GM23248 (cell line): ENCODE data around the gene SHH. TPM values are rescaled to one million over a fixed set of nuclear protein-coding genes. Genes with fewer than 3 reads are reported as not detected.

Source experiments
- DNase-seq: peaks from one replicate; pipeline ENCODE4 v3.0.0-alpha.2; 2015
- H2AFZ ChIP-seq: fragments of 200-600 bp; sonication (generic); 2 replicates; pipeline ENCODE4 v1.6.1; 2016; ENCODE audit warnings: antibody characterized with exemption
- H3F3A ChIP-seq: fragments of 200-600 bp; sonication (generic); 2 replicates; pipeline ENCODE4 v1.6.1; 2016; ENCODE audit warnings: mild to moderate bottlenecking, antibody characterized with exemption, mixed run types; ENCODE audit not compliant: insufficient read depth
- H3K27ac ChIP-seq: fragments of 200-600 bp; sonication (generic); 2 replicates; pipeline ENCODE4 v1.5.1; 2016; ENCODE audit warnings: mild to moderate bottlenecking
- H3K27me3 ChIP-seq: fragments of 200-600 bp; sonication (generic); replicated peaks from 2 replicates; pipeline ENCODE4 v1.6.1; 2016; ENCODE audit warnings: mild to moderate bottlenecking; ENCODE audit not compliant: insufficient read depth
- H3K36me3 ChIP-seq: fragments of 200-600 bp; sonication (generic); 2 replicates; pipeline ENCODE4 v1.6.1; 2016; ENCODE audit warnings: low read depth, mild to moderate bottlenecking
- H3K4me1 ChIP-seq: fragments of 200-600 bp; sonication (generic); 2 replicates; pipeline ENCODE4 v1.6.1; 2016; ENCODE audit warnings: mild to moderate bottlenecking; ENCODE audit not compliant: insufficient read depth
- H3K4me2 ChIP-seq: fragments of 200-600 bp; sonication (generic); one replicate; pipeline ENCODE4 v1.6.1; 2016; ENCODE audit warnings: mild to moderate bottlenecking; ENCODE audit not compliant: unreplicated experiment
- H3K4me3 ChIP-seq: fragments of 200-600 bp; sonication (generic); 2 replicates; pipeline ENCODE4 v1.5.1; 2016; ENCODE audit warnings: mild to moderate bottlenecking
- H3K79me2 ChIP-seq: fragments of 200-600 bp; sonication (generic); 2 replicates; pipeline ENCODE4 v1.6.1; 2016; ENCODE audit warnings: mild to moderate bottlenecking; ENCODE audit not compliant: insufficient read depth
- H3K9ac ChIP-seq: fragments of 200-600 bp; sonication (generic); 2 replicates; pipeline ENCODE4 v1.6.1; 2016; ENCODE audit warnings: mild to moderate bottlenecking
- H3K9me2 ChIP-seq: fragments of 200-600 bp; sonication (generic); 2 replicates; pipeline ENCODE4 v1.6.1; 2016; ENCODE audit warnings: mixed run types, mild to moderate bottlenecking, moderate library complexity; ENCODE audit not compliant: insufficient read depth
- H3K9me3 ChIP-seq: fragments of 200-600 bp; sonication (generic); one replicate; pipeline ENCODE4 v1.6.1; 2017; ENCODE audit warnings: low read depth
- H4K20me1 ChIP-seq: fragments of 200-600 bp; sonication (generic); 2 replicates; pipeline ENCODE4 v1.6.0; 2016; ENCODE audit not compliant: insufficient read depth
- EZH2 ChIP-seq: fragments of 200-600 bp; sonication (generic); IDR thresholded peaks from 2 replicates; pipeline ENCODE4 v1.6.1; 2018; ENCODE audit warnings: antibody characterized with exemption, mild to moderate bottlenecking; ENCODE audit not compliant: insufficient read depth, poor library complexity, severe bottlenecking
- EZH2phosphoT487 ChIP-seq: fragments of 200-600 bp; sonication (generic); IDR thresholded peaks from 2 replicates; pipeline ENCODE4 v1.6.1; 2018; ENCODE audit warnings: antibody characterized with exemption, moderate library complexity, mild to moderate bottlenecking, low read depth; ENCODE audit not compliant: insufficient read depth
- WGBS, 2 experiments: methylation state at CpG; one replicate each; pipeline ENCODE4 v1.1.6; 2015 to 2017; ENCODE audit warnings: low lambda C conversion rate in 2 of 2, low coverage in 1 of 2; ENCODE audit errors: missing lambda C conversion rate in 2 of 2; 5-methylcytosine and 5-hydroxymethylcytosine counted together
- in situ Hi-C: fragments of 300-500 bp; cut with MboI; formaldehyde crosslinking; loops from 2 replicates; pipeline ENCODE4 v1.15.0; 2020
- polyA plus RNA-seq: library from polyadenylated mRNA; unstranded; fragments of >200 nt; fragmentation: Nextera tagmentation; extraction: Ambion mirVana; gene quantifications from 2 replicates; pipeline ENCODE4 v1.2.1, GENCODE V29; 2016
- total RNA-seq: library from RNA; depleted of rRNA; stranded (reverse); fragments of >200 nt; shearing (Covaris generic); gene quantifications from 2 replicates; pipeline ENCODE4 v1.2.3, GENCODE V29; 2014; rRNA removed

Gene SHH
- not detected in 2 replicates for total RNA-seq
- not detected in 2 replicates for polyA plus RNA-seq

DNA sequence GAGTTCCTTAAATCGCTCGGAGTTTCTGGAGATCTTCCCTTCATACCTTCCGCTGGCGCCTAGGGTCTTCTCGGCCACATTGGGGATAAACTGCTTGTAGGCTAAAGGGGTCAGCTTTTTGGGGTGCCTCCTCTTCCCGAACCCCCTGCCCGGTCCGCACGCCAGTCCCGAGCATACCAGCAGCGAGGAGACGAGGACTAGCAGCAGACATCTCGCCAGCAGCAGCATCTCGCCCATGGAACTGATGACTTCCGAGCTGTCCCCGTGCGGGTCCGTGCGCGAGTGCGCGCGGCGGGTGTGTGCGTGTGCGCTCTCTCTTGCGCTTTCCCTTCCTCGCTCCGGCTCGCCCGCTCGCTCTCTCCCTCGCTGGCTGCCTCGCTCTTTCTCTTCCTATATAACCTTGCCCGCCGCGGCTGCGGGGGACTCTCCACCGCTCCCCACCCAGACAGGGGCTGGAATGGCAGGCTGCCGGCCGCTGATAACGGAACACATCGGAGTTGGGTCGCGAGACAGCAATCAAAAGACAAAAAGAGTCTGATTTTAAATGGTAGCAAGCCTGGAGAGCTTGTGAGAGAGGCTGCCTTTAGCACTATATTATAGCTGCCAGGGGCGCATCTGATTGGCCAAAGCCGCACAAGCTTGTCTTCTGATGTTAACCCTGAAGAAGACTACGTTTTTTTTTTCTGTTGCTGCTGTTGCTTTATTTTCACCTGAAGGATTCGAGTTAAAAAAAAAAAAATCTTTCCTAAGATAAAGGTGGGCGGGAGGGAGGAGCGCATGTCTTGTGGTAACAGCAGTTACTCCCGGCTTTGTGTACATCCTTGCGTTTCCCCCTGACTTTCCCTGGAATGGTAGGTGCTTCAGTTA is at the start of gene SHH:
TSS of gene SHH (minus strand) at position 569 of the 867 bp plus-strand sequence. CDS start at position 228, 341 bp downstream.
- Histone ChIP-seq H3K27me3 (peaks cover 69% of the 10 kb centered on the region), H3K4me2 (peak within 1 kb of the TSS; percentile 41), H3K79me2 (no peaks in the 10 kb centered on the region), H2AFZ (no peak within 1 kb of the TSS), H3K36me3 (no peaks in the 10 kb centered on the region), H3K27ac (no peak within 1 kb of the TSS), H3K9me2 (no peaks in the 10 kb centered on the region), H3K4me1 (0 out of 2 replicates have a peak, but pooled peaks cover 3% of the 10 kb centered on the region), H4K20me1 (no peaks in the 10 kb centered on the region), H3F3A (no peaks in the 10 kb centered on the region), H3K9ac (no peak within 1 kb of the TSS), H3K4me3 (peak within 1 kb of the TSS; percentile 65), H3K9me3 (no peaks in the 10 kb centered on the region)
- TF ChIP-seq EZH2 (peak; percentile 65), EZH2phosphoT487 (0 out of 2 replicates have a peak, but pooled peaks have one; percentile 27)
- peak; percentile 50 for DNase-seq
- 1 to 2% methylated on average over 46 to 53 of the region's 53 CpGs for WGBS, 2 experiments
- in situ Hi-C loops: no loop called here

DNA sequence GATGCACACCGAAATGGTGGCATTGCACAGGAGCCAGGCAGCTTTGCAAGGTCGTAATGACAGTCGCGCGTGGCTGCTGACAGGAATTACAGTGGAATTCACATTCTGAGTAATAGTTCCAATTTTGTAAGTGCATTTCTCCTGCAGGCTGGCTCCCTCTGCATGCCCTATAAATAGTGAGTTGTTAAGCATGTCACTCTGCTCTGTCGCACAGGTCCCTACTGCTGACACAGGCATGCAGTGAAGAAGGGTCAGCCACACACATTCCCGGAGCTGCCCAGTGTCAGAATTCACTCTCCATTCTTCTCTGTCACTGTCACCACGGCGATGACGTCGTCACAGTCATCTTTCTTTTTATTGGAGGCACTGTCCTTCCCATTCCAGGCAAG is 49.2 kb upstream of the SHH start:
- no peaks in the 10 kb centered on the region for H4K20me1 ChIP-seq

DNA sequence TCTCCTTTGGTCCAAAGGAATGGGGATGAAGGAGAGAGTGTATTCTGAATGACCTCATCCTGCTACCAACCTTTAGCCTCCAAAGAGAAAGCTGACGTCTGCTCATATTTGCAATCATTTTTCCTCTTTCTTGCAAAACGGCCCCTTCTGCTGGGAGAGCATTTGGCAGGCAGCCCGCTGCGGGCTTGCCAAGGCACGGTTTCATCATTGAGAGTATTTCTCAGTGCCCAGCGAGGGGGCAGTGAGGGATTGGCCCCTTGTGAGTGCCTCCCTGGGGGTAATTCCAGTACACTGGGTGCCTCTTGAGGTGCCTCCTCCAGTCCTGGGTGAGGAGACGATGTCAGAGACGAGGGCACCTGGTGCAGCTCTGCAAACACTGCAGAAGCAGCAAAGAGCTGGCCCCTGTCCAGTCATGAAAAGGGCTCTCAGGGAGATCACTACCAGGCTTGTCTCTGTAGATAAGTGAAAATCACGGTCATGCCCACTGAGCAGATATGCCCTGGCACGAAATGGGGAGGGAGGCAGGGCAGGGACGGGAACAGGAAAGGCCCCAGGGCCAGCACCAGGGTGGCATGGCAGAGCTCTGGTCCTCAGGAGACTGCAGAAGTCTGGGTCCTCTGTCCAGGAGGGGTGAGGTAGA is 48.7 kb upstream of the SHH start:
- TF ChIP-seq EZH2 (no peak), EZH2phosphoT487 (no peak)
- Histone ChIP-seq H3K9ac (no peak overlapping the region), H3K9me2 (no peaks in the 10 kb centered on the region), H3K79me2 (no peaks in the 10 kb centered on the region), H3K4me2 (no peak overlapping the region), H3K27ac (no peak overlapping the region), H3K27me3 (no peaks in the 10 kb centered on the region), H3K9me3 (no peaks in the 10 kb centered on the region), H2AFZ (no peak overlapping the region), H3K4me1 (no peaks in the 10 kb centered on the region), H3K4me3 (no peak overlapping the region), H3K36me3 (no peaks in the 10 kb centered on the region), H4K20me1 (no peaks in the 10 kb centered on the region), H3F3A (no peaks in the 10 kb centered on the region)
- in situ Hi-C loops: no loop called here
- DNase-seq: peak; percentile 13
- WGBS, 2 experiments: 4 to 5% methylated on average over 11 of the region's 11 CpGs

More for the DNA sequence above, 49.2 kb upstream of the SHH start:
- no peak overlapping the region for H3K4me2 ChIP-seq
- DNase-seq: no peak
- H3K4me3 ChIP-seq: no peak overlapping the region
- 21 to 37% methylated on average over 11 of the region's 11 CpGs for WGBS, 2 experiments
- H3F3A ChIP-seq: no peaks in the 10 kb centered on the region
- no peaks in the 10 kb centered on the region for H3K9me2 ChIP-seq
- H3K4me1 ChIP-seq: no peaks in the 10 kb centered on the region
- H3K36me3 ChIP-seq: no peaks in the 10 kb centered on the region
- H2AFZ ChIP-seq: no peak overlapping the region
- no peak overlapping the region for H3K9ac ChIP-seq
- TF ChIP-seq EZH2: no peak
- TF ChIP-seq EZH2phosphoT487: no peak
- H3K27me3 ChIP-seq: no peaks in the 10 kb centered on the region
- in situ Hi-C loops: no loop called here
- H3K9me3 ChIP-seq: no peaks in the 10 kb centered on the region
- no peak overlapping the region for H3K27ac ChIP-seq
- H3K79me2 ChIP-seq: no peaks in the 10 kb centered on the region

DNA sequence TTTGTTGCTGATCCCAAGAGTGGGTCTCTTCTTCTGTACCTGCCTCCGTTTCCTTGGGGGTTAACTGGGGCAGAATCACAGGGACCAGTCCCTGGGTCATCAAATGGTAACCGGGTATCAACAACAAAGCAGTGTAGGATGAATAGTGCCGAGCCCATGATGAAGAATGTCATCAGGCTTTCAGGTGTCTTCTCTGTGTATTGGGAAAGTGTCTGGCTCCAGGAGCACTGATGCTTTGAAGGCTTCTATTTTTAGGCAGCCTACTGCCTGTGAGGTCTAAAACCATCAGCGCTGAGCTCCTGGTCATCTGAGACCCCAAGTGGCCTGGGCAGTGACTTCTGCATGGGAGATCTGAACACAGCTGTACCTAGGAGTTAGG is 48.2 kb upstream of the SHH start:
- no peaks in the 10 kb centered on the region for H3K9me3 ChIP-seq
- no peak for TF ChIP-seq EZH2phosphoT487
- no peak for TF ChIP-seq EZH2
- no peaks in the 10 kb centered on the region for H3K4me1 ChIP-seq
- no peak overlapping the region for H3K27ac ChIP-seq
- no peaks in the 10 kb centered on the region for H3K27me3 ChIP-seq
- H3K9ac ChIP-seq: no peak overlapping the region
- H3K79me2 ChIP-seq: no peaks in the 10 kb centered on the region
- H3F3A ChIP-seq: no peaks in the 10 kb centered on the region
- no peaks in the 10 kb centered on the region for H4K20me1 ChIP-seq
- no peak for DNase-seq
- 23 to 27% methylated on average over 4 of the region's 4 CpGs for WGBS, 2 experiments
- no peaks in the 10 kb centered on the region for H3K36me3 ChIP-seq
- H3K4me3 ChIP-seq: no peak overlapping the region
- no peak overlapping the region for H2AFZ ChIP-seq
- H3K4me2 ChIP-seq: no peak overlapping the region
- H3K9me2 ChIP-seq: no peaks in the 10 kb centered on the region
- in situ Hi-C loops: no loop called here
